DMS 273 treated with DMSO at 0.1 percent for 48 hours (cell line): ENCODE measurements around the gene CACNA1S.

ENCODE experiments used
- DNase-seq: peaks from one replicate; lab custom pipeline; 2025; lab: John Stamatoyannopoulos, UW

The CACNA1S gene

DNA sequence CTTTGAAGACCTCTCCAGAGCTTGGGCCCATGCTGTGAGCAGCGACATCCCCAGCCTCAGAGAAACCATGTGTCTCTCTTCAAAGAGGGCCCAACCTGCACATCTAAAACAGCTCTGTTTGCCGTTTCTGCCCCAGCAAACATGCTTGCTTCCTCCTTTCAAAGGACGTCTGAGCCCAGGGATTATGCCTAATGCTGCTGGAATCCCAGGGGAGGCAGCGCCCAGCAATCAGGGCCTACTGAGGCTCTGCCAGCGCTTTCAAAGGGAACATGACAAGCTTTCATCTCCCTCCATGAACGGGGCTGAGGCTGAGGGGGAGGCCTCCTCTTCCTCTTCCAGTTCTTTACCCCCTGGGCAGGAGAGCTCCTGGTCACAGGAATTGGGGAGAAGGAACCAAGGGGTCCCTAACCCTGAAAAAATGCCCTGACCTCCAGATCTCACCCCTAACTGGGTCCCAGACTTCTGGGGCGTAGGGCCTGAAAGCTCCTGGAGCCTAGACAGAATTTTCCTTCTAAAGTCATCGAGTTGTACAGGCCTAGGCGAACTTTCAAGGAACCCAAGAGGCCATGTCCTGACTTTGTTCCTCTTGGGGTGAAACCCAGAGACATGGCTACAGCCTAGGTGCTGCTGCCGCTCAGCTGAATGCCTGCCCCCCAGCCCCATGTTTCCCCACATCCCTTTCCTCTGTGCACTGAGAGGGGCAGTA, 28.2 kb upstream of the CACNA1S start:
- DNase-seq, result no peak

- no peak for DNase-seq
Observed at GRCh38 chr1:201139756-201140155, 27.5 kb upstream of the CACNA1S start.

- DNase-seq, result no peak
Observed at GRCh38 chr1:201139306-201139705, 27.1 kb upstream of the CACNA1S start.

DNA sequence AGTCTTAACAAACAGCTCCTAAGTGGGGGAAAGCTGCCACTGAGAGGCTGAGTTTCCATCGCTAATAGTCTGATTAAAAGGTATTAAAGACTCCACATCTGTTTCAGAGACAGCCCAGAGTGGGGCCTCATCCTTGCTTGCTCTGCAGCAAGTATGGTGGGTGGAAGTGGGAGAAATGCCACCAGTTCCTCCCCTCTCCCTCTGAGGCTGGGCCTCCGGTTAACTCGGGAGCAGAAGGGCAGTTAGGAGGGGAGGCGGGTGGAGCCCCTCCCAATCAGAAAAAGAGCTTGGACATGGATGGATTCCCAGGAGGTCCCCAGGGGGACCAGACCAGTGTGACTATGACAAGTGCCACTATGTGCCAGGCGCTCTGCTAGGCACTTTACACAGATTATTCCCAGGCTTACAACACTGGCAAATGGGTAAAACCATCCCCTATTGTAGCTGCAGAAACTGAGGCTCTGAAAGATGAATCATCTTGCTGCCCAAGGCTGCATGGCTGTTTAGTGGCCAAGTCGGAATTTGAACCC, 26.1 kb upstream of the CACNA1S start:
- no peak for DNase-seq

DNA sequence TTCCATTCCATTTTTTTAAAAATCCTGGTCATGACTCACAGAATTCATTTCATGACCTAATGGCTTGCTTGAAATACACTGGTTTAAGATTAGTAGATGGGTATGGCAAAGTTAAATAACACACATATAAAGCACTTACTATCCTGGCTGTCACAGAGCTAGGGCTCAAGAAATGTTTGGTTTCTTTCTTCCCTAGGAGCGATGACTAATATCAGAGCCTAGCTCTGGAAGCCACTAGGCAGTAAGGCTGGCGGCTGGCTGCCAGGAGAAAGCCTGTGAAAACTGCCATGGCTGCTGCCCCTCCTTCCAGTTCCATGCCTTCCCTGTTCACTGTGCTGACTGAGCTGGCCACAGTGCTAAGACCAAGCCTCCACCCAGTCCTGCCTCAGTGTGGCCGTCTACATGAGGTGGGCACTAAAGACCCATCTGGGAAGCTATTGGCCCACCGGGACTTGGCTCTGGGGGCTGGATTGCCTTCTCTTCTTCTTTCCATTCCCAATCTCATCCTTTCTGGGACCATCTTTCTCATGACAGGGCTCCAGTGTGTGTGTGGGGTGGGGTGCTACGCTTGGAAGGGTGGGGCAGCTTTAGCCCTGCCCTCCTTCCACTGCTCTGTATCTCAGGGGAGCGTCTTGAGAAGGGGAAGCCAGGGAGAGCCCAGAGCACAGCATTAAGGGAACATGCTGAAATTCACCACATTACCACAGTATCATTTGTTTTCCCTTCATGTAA, 25.5 kb upstream of the CACNA1S start:
- DNase-seq, result no peak

GRCh38 chr1:201137024-201137392, 24.8 kb upstream of the CACNA1S start:
- no peak for DNase-seq

DNA sequence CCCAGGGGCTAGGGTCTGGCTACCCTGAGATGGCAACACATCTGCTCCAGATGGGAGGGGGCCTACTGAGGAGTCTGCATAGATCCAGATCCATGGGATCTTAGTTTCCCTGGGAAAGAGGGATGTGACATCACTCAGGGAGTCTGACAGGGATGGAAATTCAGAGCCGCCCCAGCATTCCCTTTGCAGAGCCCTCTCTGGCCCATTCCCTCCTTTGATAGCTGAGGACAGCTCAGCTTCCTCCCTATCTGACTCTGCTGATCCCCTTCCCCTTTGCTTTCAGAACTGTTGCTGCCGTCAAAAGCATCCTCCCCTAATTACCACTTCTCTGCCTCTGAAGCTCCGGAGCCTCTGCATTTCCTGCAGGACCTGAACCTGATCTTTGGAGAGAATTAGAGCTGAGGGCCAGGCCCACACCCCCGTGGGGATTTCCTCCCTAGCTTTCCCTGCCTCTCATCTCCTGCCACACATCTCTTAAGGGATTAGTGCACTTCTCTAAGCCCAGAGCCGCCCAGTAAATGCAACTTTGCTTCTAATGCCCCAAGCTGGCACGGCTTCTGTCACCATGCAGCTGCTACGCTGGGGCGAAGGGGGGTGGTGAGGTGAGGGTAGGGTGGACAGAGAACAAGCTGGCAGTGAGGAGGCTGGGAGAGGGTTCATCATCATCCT, 24.3 kb upstream of the CACNA1S start:
- DNase-seq, result no peak

DNA sequence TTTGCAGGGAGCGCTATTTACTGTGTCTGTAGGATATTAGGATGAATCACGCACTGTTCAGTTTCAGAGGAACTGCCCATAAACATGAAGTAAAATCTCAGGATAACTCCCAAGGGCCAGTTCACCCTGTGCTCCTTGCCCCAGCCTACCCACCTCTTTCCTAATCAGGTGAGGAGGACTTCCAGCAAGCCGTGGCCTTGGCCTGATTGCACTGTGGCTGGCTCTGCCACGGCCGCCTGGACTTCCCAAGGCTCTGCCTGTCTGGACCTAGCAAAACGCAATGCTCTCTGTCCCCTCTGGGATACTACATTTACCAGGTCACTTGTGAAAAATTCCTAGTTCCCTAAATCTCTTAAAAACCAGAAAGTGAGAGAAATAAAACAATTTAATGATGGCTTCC, 22.2 kb upstream of the CACNA1S start:
- DNase-seq, result no peak

DNA sequence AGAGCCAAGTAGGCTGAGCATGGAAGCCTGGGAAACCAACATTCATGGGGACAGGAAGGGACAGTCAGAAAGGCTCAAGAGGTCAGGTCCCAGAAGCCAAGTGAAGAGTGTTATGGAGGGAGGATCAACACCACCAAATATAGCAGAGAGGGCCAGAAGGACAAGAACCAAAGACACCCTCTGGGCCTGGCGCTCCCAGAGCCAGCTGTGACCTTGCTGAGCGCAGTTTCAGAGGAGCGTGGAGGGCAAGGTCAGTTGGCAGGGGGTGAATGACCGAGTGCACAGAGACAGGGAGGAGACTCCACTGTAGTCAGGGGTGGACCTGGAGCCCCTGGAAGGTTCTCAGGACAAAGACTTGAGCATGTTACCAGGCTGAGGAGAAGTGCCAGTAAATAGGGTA, 19.2 kb upstream of the CACNA1S start:
- no peak for DNase-seq

DNA sequence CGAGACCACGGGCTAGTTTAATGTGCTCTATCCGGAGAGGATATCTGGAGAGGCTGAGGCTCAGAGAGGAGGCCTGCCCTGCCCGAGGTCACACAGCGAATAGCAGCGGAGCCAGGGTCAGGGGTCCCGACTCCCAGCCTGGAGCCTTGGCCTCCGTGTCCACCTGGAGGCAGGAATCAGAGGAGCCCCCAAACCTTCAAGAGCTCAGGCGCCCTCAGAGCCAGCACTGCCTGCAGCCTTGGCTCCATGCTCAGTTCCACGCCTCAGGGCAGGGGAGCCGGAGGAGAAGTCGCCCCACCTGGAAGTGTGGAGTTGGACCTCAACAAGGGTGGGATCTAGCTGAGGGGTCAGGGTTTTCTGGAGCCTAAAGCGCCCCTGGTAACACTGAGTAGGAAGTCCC, 16.7 kb upstream of the CACNA1S start:
- no peak for DNase-seq

GRCh38 chr1:201128476-201128875, 16.2 kb upstream of the CACNA1S start:
- DNase-seq, result no peak

- no peak for DNase-seq
Observed at GRCh38 chr1:201127755-201128455, 15.7 kb upstream of the CACNA1S start.

DNA sequence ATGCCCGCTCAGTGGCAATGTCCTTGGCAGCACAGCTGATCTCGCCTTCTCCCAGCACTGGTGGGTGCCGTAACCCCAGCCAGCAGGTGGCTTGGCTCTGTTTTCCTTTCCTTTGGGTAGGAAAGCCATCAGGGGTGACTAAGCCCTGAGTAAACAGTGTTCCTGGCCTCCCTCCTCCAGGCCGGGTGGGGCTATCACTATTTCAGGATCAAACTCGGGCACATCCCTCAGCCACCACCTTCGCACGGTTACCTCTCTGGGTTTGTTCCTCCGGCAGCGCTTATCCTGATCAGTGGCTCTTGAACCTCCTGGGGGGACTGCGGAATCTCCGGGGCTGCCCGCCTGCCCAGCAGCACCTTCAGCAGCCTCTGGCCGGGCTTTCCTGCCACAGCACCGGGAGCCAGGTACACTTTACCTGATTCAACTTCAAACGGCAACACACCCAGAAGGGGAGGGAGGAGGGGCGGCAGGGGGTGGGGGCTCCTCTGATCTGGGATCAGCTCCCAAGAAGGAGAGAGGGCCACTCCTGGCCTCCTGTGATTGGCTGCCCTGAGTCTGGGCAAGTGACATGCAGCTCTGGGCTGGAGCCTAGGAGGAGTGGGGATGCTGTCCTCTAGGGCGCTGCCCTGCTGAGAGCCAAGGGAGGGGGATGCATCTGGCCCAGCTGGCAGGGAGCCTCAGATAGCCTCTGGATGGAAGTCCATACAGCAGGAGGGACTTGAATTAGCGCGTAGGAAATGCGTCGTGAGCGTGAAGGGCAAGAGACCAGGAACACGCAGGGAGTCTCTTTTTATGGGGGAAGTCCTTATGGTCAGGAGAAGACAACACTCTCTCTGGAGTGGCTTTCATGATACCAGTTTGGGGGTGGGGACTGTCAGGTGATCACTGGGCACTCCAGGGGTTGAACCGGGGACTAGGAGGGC, 14.9 kb upstream of the CACNA1S start, which contains the start of gene ASCL5:
ASCL5 (minus strand) TSS at position 353 of the 923 bp plus-strand sequence. CDS start 11,812 bp downstream, outside the sequence.
- no peak for DNase-seq

DNA sequence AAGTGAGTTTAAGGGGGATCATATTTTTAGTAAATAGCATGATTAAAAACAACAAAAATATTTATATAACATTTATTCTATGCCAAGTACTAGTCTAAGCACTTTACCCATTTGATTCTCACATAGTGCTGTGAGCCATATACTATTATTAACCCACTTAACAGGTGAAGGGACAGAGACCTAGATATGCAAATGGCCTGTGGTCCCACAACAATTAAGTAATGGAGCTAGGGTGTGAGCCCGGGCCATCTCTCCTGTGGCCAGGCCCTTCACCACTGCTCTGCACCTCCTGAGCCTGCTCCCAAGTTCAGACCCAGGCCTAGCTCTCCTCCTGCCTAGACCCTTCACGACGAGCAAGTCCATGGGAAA, 14.2 kb upstream of the CACNA1S start:
- DNase-seq, result no peak

DNA sequence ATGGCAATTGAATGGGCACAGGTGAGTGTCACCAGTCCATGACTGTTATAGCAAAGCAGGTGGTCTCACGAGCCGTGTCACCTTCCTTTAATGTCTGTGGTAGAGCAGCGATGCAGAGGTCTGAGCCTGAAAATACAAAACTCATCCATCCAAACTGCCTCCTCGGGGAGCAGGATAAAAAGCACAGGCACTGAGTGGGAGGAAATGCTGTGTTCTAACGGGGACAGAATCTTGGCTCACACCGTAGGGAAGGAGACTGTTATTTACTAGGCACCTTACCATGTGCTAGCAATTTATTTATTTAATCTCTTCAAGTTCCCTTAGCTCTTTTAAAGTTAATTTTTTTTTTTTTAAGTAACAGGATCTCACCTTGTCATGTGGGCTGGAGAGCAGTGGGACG, 13.6 kb upstream of the CACNA1S start:
- DNase-seq, result no peak

DNA sequence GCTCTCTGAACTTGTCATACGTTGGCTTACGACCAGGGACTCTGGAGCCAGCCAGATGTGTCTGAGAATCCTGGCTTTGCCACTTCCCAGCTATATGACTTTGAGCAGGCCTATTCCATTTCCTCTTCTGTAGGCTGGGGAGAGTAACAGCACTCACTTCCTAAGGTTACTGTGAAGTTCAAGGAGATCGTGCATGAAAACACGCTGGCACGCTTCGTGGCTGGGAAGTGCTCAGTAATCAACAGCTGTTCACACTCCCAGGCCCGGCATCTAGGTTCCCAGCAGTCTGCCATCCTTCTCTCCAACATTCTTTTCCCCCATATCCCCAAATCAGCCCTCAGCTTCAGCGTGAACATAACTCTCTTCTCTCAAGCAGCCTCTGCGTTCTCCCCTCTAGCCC, 12.8 kb upstream of the CACNA1S start:
- DNase-seq, result no peak

GRCh38 chr1:201123866-201124265, 11.6 kb upstream of the CACNA1S start:
- DNase-seq, result no peak

DNA sequence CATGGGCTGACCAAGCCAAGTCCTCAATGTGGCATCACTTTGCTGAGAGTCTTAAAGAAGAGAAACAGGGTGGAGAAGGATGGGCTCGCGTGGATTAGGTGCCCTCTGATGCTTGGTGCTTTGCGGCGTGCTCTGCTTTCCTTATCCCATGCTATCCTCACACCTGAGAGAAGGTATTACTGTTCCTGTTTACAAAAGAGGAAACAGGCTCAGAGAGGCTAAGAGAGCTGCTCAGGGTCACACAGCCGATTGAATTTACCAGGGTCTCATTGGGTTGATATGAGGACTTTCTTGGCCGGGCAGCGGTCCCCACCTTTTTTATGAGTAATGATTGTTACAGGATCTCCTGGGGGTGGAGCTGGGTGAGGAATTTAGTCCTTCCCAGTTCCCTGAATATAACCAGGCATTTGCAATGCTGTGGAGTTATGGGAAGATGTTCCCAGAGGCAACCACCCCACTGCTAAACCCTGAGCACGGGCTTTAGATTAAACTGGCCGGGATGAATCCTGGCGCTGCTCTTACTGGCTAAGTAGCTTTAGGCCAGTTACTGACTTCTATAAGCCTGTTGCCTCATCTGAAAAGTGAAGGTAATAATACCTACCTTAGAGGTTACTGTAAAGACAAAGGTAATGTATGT, 10.2 kb upstream of the CACNA1S start:
- DNase-seq, result no peak

DNA sequence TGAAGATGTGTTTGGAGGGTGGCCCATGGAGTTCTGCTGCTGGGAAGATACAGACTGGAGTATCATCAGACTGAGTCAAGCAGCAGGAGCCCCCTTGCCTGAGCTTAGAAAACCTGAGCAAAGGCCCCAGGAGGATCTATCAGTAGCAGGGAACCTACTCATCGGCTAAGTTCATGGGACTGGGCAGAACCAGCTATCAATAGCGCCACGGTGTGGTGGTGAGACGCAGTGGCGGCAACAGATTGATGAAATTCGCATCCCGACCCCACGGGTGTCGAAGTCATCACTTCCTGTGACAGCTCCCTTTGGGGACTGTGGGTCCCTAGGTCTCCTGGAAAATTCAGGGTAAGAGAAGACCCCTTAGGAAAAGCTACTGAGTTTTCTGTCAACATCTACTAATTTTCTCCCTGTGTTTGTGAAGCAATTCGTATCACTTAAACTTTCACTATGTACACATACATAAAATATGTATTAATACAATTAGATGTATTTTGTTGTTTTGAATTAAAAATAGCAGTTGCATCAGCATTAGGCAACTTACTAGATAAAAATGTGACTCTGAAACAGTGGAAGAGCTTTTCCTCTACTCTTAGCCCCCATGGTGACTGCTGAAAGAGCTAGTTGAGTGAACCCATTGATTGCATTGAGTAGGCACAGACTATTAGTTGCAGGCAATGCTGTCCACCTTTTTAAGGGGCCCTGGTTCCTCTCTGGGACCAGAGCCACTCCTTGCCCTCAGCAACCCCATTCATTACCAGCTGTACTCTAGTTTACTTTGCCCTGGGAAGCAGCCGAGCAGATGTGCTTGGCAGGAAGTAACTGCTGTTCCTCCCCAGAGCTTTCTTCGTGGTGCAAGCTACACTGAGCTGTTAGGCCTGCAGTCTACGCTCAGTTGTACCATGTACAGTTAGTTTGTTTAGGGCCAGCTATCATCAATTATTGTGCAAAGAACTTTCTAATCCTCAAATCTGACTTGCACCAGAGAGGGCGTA, 7.3 kb upstream of the CACNA1S start:
- DNase-seq, result peak; percentile 21
